GM21515 (cell line): ENCODE measurements around the gene CIT.

Experiments used
- ATAC-seq: cut with Tn5 transposase; IDR thresholded peaks from one replicate; pipeline ENCODE4 v1.9.1; 2021; ENCODE audit not compliant: unreplicated experiment

Gene CIT

DNA sequence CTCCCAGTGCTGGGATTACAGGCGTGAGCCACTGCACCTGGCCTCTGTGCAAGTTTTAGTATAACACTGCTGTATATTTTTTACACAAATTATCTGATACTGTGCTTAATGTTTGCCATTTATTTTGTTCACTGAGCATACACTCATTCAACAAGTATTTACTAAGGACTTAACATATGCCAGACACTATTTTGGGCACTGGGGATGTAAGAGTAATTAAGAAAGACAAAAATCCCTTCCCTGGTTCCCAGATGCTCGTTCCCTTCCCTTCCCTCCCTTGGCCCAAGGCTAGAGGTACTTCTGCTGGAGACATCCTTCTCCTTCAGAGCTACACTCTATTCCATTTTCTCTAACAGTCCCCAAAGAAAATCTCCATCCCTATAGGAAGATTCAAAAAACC is 12.5 kb downstream of the CIT start:
- no peak for ATAC-seq

DNA sequence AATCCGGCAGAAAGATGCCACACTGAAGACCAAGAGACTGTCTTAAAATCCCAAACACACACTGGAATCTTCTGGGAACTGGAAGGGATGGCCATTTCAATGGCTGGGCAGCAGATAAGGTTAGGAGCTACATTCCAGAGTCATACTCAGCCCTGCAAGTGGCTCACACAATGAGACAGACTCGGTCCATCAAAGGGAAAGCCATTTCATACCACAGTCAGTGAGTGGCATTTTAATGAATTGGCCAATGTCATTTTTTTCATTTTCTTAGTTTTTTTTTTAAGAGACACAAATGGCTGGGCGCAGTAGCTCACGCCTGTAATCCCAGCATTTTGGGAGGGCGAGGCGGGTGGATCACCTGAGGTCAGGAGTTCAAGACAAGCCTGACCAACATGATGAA is 17.9 kb downstream of the CIT start:
- no peak for ATAC-seq

DNA sequence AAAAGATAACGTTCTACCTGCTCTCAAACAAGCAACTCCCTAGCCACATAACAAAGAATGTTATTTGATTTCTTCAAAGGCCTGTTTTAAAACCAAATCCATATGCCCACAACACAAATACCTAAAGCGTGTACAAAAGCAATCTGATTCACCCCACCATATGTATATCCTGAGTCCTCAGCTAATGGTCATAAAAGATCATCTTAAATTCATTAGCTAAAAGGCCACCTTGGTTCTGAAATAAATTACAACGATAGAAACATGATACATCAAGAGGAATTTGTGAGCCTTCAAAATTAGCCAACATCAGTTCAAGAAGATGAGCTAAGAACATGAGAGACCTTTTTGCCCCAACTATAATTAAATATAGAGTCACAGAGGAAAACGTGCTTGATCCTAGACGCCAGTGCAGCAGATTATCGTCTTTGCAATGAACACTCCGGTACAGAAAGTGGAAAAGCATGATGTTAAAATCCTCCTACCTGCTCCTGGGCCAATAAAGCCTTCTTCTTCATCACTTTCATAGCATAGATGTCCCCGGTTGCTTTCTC is 20.0 kb downstream of the CIT start:
- ATAC-seq: no peak

DNA sequence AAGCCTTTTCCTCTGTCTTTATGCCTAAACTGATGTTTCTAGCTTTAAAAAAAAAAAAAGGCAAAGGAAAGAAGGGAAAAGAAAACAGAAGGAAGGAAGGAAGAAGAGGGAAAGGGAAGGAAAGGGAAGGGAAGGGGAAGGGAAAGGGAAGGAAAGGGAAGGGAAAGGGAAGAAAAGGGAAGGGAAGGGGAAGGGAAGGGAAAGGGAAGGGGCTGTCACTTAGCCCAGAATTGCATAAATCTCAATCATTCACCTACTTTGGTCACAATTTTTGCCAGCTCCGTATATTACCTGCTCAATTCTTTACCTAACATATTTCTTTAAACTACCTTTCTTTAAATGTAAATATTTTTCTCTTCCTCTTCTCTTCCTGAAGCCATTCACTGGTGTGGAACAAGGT is 26.8 kb downstream of the CIT start:
- no peak for ATAC-seq

DNA sequence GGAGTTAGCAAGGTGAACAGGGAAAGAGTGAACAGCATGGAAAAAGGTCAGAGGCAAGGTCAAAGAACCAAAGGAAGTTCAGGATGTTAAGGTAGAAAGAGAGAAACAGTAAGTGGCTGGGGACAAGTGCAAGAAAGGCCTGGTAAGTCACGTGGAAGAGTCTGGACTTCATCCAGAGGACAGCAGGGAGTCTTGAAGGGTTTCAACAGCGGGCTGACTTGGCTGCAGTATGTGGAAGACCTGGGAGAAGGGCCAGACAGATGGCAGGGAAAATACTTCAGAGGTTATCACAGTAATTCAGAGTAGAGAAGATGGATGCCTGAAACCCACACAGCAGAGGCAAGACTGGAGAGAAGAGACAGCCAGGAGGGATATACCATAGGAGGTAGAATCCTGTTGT is 34.0 kb downstream of the CIT start:
- ATAC-seq: no peak

DNA sequence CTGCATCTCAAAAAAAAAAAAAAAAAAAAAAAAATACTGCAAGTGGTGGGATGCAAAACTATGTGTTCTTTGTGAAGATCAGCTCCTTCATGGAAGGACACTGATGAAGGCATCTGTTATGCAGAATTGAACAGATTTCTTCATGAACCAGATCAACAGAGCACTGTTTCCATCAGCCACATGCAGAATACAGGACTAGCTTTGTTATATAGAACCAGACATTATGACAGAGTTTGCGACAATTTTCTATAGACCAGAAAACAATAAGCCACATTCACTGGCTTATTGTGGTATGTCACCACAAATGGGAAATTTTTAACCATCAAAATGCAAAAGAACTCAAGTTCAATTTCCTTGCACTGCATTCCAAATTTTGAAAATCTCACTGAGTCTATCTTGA is 34.7 kb downstream of the CIT start:
- no peak for ATAC-seq

DNA sequence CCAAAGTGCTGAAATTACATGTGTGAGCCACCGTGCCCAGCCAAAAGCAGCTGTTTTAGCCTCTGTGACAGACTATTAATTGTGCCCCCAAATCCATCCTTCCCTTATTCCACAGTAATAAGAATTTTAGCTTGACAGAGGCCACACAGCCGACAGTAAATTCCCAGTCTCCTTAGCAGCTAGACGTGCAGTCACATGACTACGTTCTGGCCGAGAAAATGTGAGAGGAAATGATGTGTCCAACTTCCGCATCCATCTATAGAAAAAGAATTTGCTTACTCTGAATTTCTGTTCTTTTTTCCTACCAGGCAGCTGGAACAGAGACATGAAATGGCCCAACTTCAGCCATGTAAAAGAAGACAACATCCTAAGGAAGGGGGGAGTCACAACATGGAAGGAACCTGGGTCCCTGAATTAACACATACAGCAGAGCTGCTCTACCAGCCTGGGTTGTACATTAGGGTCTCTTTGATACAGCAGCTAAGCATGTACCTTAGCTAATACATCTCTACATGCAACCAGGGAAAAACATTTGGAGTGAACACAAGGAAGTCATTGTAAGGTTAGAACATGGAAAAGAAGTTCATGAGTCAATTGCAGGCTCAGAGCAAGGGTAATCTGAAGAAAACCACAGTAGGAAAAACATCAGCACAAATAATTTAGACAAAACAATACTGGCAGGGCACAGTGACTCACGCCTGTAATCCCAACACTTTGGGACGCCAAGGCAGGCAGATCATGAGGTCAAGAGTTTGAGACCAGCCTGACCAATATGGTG is 35.5 kb downstream of the CIT start:
- no peak for ATAC-seq

DNA sequence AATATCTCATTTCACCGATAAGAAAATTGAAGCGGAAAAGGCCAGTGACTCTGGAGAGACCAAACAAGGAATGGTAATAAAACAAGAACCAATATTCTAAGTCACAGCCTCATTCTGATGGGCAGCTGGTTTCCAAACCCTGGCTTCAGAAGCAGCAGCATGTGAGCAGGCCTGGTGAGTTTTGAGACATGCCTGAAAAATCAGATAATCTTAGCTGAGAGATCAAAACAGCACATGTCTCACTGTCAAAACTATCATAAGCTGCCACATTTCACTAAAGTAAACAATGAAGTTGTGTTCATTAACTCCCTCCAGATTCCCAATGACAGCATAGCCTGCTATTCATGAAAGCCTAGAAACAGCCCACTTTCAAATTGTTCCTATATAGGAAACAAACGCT is 36.5 kb downstream of the CIT start:
- no peak for ATAC-seq

DNA sequence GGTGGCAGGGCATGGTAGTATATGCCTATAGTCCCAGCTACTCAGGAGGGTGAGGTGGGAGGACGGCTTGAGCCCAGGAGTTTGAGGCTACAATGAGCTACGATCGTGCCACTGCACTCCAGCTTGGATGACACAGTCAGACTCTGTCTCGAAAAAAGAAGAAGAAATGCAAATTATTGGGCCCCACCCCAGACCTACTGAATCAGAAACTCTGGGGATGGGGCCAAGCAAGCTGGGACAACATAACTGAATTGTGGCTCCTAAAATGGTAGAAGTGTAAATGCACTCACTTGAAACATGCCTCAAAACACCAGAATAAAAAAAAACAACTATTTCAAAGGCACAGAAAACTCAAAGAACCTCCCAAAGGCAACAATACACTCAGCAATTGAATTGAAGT is 37.0 kb downstream of the CIT start:
- ATAC-seq: no peak

DNA sequence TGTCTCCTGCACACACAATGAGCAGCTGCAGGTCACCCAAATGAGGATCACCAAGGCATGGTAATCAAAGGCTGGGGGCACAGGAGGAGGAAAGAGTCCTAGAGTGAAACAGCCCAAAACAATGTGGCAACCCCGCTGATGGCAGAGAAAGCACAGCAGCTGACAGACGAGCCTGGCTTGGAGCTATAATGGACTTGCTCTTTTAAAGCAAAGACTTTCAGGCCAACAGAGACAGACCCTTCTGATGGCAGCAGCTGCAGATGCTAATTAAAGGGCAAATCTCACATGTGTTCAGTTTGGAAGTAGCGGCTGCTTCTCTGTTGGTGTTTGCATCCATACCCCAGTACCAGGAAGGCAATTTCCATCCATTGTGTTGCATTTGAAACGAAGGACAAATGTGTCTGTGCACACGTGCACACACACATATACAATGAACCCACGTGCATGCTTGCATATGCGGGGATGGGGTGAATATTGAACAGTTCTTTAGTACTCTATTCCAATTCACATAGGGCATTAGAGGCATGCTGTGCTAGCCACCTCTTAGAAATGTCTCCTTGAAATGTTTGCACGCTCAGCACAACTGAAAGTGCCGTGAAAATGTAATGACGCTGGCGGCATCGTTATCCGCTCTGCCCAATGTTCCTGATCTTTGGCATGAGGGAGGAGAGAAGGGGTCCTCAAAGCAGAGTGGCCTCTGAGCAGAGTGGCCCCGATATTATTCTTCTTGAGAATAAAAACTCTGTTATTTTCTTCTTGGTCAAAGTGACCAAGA is 38.1 kb downstream of the CIT start:
- ATAC-seq: no peak

DNA sequence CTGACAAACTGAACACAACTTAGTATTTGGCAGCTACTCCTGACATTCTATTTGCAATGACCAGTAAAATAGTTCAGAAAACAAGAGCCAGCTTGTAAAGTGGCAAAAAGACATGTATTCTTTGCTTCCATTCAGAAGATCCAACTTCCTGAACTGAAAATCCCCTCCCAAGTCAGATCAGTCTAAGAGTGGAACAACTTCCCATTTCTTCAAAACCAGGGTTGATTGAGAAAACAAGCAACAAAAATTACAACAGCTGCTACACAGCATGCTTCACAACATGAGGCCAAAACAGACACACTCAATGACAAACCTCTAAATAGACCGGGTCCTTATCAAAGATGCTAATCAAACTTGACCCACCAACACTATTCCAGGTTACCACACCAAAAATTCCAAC is 40.3 kb downstream of the CIT start:
- no peak for ATAC-seq

DNA sequence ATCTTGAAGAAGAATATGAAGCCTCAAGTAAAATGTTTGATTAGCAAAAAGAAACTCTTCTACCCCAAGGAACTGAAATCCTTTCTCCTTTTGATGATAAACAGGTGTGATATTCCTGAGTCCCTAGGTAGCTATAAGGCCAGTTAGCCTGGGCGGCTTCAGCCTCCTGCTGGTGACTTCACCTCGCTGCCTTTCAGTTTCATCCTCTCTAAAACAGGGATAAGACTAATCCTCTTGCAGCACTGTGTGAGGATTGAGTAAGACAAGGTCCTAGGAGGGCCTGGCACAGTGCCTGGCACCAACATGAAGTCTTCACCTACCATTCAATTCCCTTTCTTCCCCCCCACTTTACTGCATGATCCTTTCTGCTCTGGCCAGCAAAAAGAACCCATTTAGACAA is 42.1 kb downstream of the CIT start:
- ATAC-seq: no peak

DNA sequence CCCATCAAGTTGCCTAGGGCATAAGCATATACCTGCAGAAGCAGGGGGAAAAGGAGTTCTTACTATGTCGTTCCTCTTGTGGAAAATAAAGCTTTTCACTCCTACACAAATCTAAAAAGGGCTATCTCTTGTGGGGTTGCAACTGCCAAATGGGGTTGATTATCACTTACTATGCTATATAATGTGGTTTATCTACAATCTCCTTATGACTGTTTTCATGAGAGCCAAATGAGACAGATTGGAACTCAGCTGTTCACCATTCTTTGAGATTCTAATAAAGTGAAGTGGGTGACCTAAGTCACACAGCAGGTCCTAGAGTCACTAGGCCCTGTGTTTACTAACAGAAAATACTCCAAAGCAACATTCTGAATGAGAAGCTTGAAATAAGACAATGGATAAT is 47.7 kb downstream of the CIT start:
- no peak for ATAC-seq

DNA sequence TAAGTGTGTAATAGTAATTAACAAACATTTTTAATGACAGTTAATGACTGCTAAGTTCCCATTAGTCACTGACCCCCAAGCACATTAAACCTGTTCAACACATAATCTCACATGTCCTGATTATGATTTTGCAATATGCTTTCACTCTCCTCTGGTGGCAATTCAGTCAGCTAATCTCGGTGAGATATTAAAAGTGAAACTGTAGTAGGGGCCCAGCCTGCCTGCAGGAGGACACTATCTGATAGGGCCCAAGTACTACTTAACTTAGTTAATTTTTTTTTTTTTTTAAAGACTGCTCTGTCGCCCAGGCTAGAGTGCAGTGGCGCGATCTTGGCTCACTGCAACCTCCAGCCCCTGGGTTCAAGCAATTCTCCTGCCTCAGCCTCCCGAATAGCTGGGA is 48.8 kb downstream of the CIT start:
- no peak for ATAC-seq

DNA sequence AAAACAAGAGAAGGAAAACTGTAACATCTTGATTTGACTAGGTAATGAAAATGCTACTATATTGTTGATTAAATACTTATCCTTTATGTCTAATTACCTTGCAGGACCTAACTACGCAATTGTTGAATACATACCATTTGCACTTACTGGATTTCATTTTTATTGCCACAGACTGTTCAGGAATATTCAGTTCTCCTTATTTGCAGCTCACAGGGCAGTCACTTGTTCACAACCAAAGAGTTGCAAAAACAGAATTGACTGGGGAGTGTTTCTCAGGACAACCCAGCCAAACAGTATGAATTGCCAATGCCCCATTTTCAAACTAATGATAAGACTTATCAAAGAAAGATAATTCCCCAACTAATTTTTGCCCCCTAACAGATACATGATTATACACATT is 49.4 kb downstream of the CIT start:
- no peak for ATAC-seq

DNA sequence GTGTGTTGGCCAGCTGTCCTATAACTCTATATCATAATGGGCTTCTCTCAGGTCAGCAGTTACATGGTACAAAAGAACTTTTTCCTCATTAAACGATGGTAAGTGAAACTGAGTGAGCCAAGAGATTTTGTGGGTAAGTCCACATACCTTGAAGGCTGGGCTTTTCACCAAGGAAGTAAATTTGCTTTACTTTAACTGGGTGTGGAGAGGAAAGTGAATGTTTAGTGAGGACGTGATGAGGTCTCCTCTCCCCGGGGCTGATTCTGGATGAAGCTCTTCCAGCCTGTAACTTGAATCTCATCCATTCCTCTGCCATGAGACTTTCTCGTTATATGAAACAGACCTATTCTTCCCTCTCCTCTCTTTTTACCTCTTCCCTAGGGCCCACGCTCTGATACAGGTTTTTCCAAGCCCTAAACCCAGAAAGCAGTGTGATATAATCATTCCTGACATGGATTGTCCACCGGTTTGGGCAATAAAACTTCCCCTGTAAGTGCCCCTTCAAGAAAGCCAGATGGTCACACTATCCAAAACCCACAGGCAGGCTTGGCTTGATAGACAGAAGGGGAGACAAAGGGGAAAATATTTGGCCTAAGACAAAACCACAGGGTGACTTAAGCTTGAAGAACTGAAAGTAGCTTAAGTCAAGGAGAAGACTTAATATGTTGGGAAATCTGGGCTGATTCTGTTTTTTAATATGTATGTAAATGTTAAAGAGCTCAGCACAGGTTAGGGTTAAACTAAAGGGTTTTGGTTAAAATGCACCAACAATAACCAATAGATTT is 50.3 kb downstream of the CIT start:
- no peak for ATAC-seq

DNA sequence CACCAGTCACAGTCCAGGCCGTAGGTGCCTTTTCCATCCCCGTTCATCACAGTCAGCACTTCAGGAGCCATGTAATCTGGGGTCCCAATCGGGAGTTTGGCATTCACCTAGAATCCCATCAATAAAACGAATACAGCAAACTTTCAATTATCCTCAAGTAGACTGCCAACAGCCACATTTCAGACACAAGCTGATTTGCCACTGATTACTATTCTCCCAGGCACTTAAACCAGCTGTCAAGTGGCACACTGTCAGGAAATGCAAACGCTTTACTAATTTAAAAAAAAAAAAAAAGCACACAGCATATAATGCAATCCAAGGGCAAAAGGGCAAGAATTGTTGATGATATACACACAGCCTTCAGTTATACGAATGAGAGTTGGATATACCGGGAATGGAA is 51.9 kb downstream of the CIT start:
- no peak for ATAC-seq

DNA sequence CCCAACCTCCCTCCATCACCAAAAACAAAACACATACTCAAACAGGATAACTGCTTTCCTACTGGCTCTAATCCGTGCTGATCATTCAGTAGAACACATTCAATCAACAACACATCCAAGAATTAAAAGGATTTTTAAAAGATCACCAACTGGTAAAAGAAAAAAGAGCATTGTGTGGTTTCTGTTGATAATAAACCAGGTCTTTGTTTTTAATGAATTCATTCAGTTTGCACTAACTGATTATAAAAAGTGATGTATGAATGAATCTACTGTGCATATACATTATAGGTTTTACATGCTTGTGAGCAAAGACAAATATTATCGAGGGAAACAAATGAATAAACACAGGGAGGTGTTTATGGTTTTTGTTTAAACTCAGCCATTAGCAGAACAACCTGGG is 55.1 kb downstream of the CIT start:
- no peak for ATAC-seq

DNA sequence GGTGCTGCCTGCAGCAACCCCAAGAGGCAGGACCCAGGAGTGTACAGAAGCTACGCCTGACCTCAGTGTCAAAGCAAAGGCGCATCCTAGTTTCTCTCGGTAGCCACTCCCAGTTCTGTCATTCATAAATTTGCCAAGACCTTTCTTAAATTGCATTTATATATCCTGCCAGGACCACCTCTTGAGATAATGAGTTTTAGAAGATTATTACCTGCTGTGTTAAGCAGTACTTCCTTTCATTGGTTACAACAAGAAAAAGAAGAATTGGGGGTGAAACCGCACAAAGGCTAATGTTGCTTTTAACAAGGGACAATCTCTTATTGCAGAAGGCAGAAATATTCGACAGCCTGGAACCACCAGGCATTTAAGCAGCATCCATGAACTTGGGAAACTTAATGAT is 57.8 kb downstream of the CIT start:
- ATAC-seq: no peak

DNA sequence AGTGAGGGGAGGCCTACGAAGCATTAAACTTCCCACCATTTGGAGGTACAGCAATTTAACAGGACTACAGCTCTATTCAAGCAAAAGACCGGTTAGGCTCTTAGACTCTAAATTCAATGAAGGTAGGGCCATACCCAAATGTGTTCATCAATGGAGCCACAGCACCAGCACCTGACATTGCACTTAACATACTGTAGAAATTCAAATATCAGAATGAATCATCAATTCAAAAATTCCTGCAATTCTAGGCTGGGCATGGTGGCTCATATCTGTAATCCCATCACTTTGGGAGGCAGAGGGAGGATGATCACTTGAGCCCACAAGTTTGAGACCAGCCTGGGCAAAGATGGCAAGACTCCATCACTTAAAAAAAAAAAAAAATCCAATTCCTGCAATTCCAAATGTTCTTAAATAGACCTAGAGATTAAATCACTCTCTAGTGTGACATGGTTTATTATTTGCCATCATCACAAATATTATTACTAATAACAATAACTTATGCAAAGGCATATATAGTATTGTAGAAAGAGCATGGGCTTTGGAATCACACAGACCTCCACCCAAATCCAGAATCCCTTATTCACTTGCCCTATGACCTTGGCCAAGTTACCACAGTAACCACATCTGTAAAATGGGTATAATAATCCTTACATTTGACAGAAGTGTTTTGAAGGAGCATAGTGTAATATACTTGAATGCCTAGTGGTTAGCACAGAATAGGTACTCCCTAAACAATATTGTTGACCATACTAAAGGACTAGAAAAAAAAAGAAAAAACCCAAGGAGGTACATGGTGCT is 59.4 kb downstream of the CIT start:
- ATAC-seq: no peak

DNA sequence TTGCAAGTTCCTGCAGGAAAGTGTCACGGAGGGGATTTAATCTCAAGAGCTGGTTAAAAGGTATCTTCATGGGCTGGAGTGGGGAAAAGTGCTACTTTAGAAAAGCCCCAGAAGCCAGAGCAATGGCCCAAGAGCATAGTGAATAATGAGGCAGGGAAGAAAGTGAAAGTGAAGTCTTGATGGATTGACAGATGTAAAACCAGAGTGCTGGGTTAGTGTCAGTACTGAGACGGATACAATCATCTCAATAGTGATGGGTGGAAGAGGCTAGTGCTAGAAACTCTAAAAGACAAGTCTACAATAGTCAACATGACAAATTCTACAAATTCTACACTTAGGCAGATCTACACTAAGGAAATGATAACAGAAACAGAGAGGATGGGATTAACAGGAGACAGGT is 68.1 kb downstream of the CIT start:
- peak; percentile 52 for ATAC-seq
